DOHH2 (cell line): Measurements from ENCODE around the gene CEP112.

Experiments
- H3F3A ChIP-seq: fragments of 200-600 bp; sonication (generic), shearing (Covaris generic); 2 replicates; pipeline ENCODE4 v1.6.0; 2016; ENCODE audit warnings: antibody characterized with exemption, mild to moderate bottlenecking; ENCODE audit not compliant: control insufficient read depth, insufficient read depth
- H3K27ac ChIP-seq: fragments of 200-600 bp; sonication (generic); 2 replicates; pipeline ENCODE4 v1.5.1; 2014; ENCODE audit warnings: low read depth, mild to moderate bottlenecking, low read length, moderate library complexity
- H3K27me3 ChIP-seq: fragments of 200-600 bp; sonication (generic); 2 replicates; pipeline ENCODE4 v1.6.1; 2014; ENCODE audit warnings: mild to moderate bottlenecking, low read length, mixed read lengths; ENCODE audit not compliant: control insufficient read depth
- H3K36me3 ChIP-seq: fragments of 200-600 bp; sonication (generic); 2 replicates; pipeline ENCODE4 v1.6.1; 2014; ENCODE audit warnings: mild to moderate bottlenecking, low read length, moderate library complexity, mixed read lengths; ENCODE audit not compliant: control insufficient read depth
- H3K4me1 ChIP-seq: fragments of 200-600 bp; sonication (generic); 2 replicates; pipeline ENCODE4 v1.6.1; 2014; ENCODE audit warnings: mild to moderate bottlenecking, low read length, mixed read lengths; ENCODE audit not compliant: control insufficient read depth
- H3K4me2 ChIP-seq: fragments of 200-600 bp; sonication (generic); 2 replicates; pipeline ENCODE4 v1.6.0; 2014; ENCODE audit warnings: mild to moderate bottlenecking, low read length, moderate library complexity
- H3K4me3 ChIP-seq: fragments of 200-600 bp; sonication (generic); 2 replicates; pipeline ENCODE4 v1.5.1; 2014; ENCODE audit warnings: mild to moderate bottlenecking, low read length, mixed read lengths
- H3K79me2 ChIP-seq: fragments of 200-600 bp; sonication (generic); 2 replicates; pipeline ENCODE4 v1.6.1; 2014; ENCODE audit warnings: mild to moderate bottlenecking, low read length, mixed read lengths; ENCODE audit not compliant: control insufficient read depth
- H3K9me2 ChIP-seq: fragments of 200-600 bp; sonication (generic); replicated peaks from 2 replicates; pipeline ENCODE4 v1.6.1; 2014; ENCODE audit warnings: mild to moderate bottlenecking, low read length, mixed read lengths; ENCODE audit not compliant: control insufficient read depth
- H3K9me3 ChIP-seq: fragments of 200-600 bp; sonication (generic); 2 replicates; pipeline ENCODE4 v1.6.1; 2014; ENCODE audit warnings: antibody characterized with exemption, low read length, mixed read lengths; ENCODE audit not compliant: control insufficient read depth, insufficient read depth
- H4K20me1 ChIP-seq: fragments of 200-600 bp; sonication (generic); 2 replicates; pipeline ENCODE4 v1.6.0; 2014; ENCODE audit warnings: low read depth, mild to moderate bottlenecking, antibody characterized with exemption, low read length, moderate library complexity; ENCODE audit not compliant: control insufficient read depth, insufficient read depth
- EZH2phosphoT487 ChIP-seq: fragments of 200-600 bp; sonication (generic); IDR thresholded peaks from 2 replicates; pipeline ENCODE4 v1.6.1; 2017; ENCODE audit warnings: borderline replicate concordance, mild to moderate bottlenecking, antibody characterized with exemption, low read length, moderate library complexity, mixed read lengths
- TF ChIP-seq, protein P1 (sequence below): fragments of 200-600 bp; sonication (generic); IDR thresholded peaks from one replicate; pipeline ENCODE4 v1.5.1; 2014; ENCODE audit warnings: antibody characterized with exemption, mild to moderate bottlenecking, low read depth, low read length; ENCODE audit not compliant: poor library complexity, severe bottlenecking

CEP112 gene

DNA sequence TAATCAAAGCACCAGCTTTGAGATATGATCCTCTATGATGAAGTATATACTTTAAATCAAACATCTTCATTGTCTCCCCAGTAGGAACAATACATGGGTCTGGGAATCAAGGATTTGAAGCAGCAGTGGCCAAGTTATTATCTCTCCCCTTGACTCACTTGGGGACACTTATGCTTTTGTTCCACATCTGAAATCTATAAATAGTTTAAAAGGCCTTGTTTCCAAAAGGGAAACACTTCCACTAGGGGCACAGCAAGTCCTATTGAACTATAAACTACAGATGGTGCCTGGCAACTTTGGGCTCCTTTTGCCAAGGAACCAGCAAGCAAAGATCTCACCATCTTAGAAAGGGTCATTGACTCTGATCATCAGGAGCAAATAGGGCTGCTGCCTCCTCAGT is 16.0 kb upstream of the CEP112 start:
- H3K9me3 ChIP-seq = no peaks in the 10 kb centered on the region
- H3K27me3 ChIP-seq = no peaks in the 10 kb centered on the region
- H3K79me2 ChIP-seq = no peaks in the 10 kb centered on the region
- no peak overlapping the region for H3K4me2 ChIP-seq
- TF ChIP-seq, protein P1, sequence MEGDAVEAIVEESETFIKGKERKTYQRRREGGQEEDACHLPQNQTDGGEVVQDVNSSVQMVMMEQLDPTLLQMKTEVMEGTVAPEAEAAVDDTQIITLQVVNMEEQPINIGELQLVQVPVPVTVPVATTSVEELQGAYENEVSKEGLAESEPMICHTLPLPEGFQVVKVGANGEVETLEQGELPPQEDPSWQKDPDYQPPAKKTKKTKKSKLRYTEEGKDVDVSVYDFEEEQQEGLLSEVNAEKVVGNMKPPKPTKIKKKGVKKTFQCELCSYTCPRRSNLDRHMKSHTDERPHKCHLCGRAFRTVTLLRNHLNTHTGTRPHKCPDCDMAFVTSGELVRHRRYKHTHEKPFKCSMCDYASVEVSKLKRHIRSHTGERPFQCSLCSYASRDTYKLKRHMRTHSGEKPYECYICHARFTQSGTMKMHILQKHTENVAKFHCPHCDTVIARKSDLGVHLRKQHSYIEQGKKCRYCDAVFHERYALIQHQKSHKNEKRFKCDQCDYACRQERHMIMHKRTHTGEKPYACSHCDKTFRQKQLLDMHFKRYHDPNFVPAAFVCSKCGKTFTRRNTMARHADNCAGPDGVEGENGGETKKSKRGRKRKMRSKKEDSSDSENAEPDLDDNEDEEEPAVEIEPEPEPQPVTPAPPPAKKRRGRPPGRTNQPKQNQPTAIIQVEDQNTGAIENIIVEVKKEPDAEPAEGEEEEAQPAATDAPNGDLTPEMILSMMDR = no peak
- TF ChIP-seq EZH2phosphoT487 = no peak
- no peaks in the 10 kb centered on the region for H4K20me1 ChIP-seq
- no peak overlapping the region for H3K27ac ChIP-seq
- H3K4me1 ChIP-seq = no peaks in the 10 kb centered on the region
- no peaks in the 10 kb centered on the region for H3K36me3 ChIP-seq
- H3K9me2 ChIP-seq = no peaks in the 10 kb centered on the region
- no peak overlapping the region for H3K4me3 ChIP-seq
- H3F3A ChIP-seq = no peaks in the 10 kb centered on the region

- no peak for TF ChIP-seq EZH2phosphoT487
- TF ChIP-seq, protein P1 = no peak
- Histone ChIP-seq H3F3A (no peaks in the 10 kb centered on the region), H3K79me2 (no peaks in the 10 kb centered on the region), H3K27ac (no peak overlapping the region), H3K9me3 (no peaks in the 10 kb centered on the region), H3K4me2 (no peak overlapping the region), H4K20me1 (no peaks in the 10 kb centered on the region), H3K4me1 (peaks cover 9% of the 10 kb centered on the region), H3K36me3 (no peaks in the 10 kb centered on the region), H3K9me2 (no peaks in the 10 kb centered on the region), H3K4me3 (no peak overlapping the region), H3K27me3 (no peaks in the 10 kb centered on the region)
These were observed 11.5 kb upstream of the CEP112 start for GRCh38 chr17:66203274-66204015.

GRCh38 chr17:66200685-66201092 is 8.8 kb upstream of the CEP112 start:
- Histone ChIP-seq H3K4me3 (no peak overlapping the region), H3K36me3 (no peaks in the 10 kb centered on the region), H3K9me3 (no peaks in the 10 kb centered on the region), H3K4me2 (no peak overlapping the region), H3K27ac (no peak overlapping the region), H3K79me2 (no peaks in the 10 kb centered on the region), H3K27me3 (no peaks in the 10 kb centered on the region), H3K4me1 (peaks cover 9% of the 10 kb centered on the region), H3K9me2 (no peaks in the 10 kb centered on the region), H3F3A (peaks cover 3% of the 10 kb centered on the region; the same call in 1 of the 2 replicates), H4K20me1 (no peaks in the 10 kb centered on the region)
- TF ChIP-seq, protein P1 = peak; percentile 72
- TF ChIP-seq EZH2phosphoT487 = no peak
